ENCODE data around the gene RERE.

Gene RERE

GRCh38 chr1:8497210-8497819 is 320.1 kb downstream of the RERE start:
- DNase-seq: no peak

DNA sequence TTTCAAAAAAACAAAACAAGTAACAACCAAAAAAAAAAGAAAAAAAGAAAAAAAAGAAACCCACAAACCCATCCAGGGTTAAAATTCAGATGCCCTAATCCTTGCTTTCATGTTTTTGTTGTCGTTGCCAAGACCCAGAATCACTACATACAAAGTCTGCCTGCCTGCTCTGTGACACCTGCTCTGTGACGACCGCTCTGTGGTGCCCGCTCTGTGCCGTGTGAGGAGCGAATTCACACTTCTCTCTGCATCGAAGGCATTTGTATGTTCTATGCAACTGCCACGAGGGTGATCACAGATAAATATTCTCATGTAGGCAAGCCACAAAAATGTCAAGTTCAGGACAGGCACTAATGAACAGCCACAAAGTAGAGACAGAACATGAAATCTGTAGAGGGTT is 321.0 kb downstream of the RERE start:
- DNase-seq: no peak

- DNase-seq: no peak
Observed at GRCh38 chr1:8495928-8496401, 321.5 kb downstream of the RERE start.

DNA sequence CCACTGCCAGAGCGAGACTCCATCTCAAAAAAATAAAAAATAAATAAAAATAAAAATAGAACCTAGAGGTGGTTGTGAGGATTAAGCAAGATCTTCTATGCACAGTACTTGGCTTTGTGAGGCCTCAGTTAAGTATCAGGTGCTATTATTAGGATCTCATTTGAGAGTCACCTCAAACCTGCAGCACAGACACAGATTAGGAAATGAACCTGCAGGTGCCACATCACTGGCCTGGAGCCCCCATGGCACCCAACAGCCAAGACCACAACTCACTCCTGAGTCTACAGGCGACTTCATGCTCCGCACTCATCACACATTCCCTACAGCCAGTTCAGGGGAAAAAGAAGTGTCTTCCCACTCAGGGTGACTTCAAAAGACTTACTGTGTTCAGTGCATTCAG is 322.8 kb downstream of the RERE start:
- no peak for DNase-seq

GRCh38 chr1:8493916-8494540 is 323.4 kb downstream of the RERE start:
- no peak for DNase-seq

DNA sequence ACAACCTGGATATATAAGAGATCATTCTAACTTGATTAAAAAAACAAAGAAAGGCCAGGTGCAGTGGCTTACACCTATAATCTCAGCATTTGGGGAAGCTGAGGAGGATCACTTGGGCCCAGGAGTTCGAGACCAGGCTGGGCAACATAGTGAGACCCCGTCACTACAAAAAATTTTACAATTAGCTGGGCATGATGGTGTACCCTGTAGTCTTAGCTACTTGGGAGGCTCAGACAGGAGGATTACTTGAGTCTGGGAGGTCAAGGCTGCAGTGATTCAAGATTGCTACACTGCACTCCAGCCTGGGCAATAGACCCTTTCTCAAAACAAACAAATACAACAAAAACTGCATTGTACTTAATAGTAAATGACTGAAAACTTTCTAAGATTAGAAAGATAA is 330.2 kb downstream of the RERE start:
- DNase-seq: no peak

DNA sequence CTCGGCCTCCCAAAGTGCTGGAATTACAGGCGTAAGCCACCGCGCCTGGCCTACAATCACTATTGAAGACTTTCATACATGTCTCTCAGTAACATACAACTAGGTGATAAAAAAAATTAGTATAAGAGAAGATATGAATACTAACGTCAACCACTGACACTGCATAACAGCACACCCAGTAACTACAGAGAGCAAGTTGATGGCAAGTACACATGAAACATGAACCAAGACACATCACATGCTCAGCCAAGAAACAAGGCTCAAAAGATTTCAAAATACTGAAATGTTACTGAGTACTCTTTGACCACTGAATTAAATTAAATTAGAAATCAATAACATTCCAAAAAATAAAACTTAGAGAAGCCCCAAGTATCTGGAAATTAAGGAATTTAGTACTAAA is 331.4 kb downstream of the RERE start:
- DNase-seq: no peak

- DNase-seq: no peak
Observed at GRCh38 chr1:8483586-8483985, 333.9 kb downstream of the RERE start.

- DNase-seq: no peak
Observed at GRCh38 chr1:8482979-8483381, 334.5 kb downstream of the RERE start.

GRCh38 chr1:8481650-8482380 is 335.6 kb downstream of the RERE start:
- no peak for DNase-seq

DNA sequence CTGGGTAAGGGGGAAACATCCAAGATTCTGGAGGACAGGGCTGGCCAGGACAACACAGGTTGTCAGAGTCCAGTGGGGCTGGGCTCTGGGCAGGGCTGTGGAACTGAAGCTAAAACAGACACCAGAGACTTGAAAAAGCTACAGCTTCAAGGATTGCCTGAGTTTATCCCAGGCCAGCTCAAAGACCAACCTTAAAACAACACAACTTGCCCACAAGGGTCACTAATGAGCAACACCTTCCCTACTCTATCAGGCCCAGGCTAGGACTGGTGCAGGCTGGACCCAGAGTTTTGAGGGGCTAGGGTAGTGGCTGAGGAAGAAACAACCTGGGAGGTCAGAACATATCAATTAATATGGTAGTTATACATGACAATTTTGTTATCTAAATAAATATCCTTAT is 338.9 kb downstream of the RERE start:
- no peak for DNase-seq

DNA sequence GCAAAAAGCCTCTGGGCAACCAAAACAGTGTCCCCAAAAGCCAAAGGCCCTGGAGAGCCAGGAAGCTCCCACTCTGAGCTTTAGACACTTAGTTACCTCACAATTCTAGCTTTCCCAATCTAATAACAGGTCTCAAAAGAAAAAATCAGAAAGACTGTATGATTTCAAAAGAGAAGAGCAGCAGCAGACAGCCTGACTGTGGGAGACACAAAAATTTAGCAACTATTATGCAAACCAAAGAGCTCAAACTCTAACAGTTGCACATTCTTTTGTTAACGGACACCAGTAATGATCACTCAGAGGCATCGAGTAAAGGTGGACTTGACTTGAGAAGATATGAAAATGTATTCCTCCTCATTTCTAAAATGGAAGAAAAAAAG is 339.5 kb downstream of the RERE start:
- no peak for DNase-seq

DNA sequence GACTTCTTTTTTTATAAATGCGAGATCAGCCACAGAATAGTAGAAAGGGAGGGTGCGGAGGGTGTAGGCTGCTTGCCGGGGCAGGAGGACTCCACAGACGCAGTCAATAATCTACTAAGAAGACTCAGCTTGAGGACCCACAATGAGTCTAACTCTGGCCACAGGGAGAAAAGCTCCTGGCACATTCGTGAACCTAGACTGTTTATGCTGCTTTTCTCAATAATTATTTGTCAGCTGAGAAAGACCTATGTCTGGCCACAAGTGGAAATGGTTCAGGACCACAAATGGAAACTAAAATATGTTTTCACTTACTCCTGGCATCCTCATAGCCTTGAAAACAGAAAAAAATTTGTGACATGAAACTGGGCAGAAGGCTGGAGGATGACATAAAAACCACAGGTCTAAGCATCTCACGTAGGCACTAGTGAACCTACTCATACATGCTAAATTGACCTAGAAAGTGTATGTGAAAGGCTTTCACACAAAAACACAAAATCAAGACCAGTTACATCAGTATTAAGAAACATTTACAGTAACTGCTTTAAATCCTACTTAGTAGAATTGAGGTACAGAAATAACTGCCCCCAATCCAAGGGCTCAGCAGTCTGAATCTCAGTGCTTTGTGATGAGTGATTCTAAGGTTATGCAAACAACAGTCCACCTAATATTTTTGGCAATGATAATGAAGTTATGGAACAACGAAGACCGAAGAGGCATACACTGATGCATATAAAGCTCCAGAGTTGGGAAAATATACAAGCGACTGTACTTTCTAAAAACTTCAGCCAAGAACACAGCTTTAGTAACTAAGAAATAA is 340.1 kb downstream of the RERE start:
- no peak for DNase-seq

- no peak for DNase-seq
Observed at GRCh38 chr1:8476006-8476405, 341.4 kb downstream of the RERE start.

GRCh38 chr1:8474369-8474768 is 343.1 kb downstream of the RERE start:
- DNase-seq: no peak

DNA sequence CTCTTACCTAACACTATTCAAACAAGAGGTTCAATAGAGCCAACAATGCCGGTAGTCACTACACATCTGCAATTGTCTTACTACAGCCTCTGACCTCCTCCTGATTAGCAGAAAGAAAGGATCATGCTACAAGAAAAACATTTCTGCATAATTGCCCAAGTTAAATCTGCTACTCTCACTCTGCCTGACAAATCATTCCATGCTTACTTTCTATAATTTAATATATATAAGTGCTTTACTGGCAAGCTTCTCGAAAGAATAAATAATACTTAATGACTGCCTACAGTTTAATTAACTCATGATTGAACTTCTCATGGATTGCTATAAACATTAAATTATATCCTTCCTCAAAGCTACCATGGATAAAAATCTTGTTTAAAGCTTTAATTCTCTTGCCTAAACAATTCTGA is 343.5 kb downstream of the RERE start:
- no peak for DNase-seq

GRCh38 chr1:8473121-8473875 is 344.1 kb downstream of the RERE start:
- no peak for DNase-seq

- no peak for DNase-seq
Observed at GRCh38 chr1:8472668-8473067, 344.8 kb downstream of the RERE start.

DNA sequence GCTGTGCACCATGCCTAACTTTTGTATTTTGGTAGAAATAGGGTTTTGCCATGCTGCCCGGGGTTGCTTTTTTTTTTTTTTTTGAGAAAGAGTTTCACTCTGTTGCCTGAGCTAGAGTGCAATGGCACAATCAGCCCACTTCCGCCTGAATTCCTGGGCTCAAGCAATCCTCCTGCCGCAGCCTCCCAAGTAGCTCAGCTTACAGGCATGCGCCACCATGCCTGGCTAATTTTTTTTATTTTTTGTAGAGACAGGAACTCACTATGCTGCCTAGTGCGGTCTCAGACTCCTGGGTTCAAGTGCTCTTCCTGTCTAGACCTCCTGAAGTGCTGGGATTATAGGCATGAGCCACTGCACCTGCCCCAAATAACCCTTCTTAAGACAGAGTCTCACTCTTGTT is 346.0 kb downstream of the RERE start:
- no peak for DNase-seq

- DNase-seq: no peak
Observed at GRCh38 chr1:8468751-8469150, 348.7 kb downstream of the RERE start.

DNA sequence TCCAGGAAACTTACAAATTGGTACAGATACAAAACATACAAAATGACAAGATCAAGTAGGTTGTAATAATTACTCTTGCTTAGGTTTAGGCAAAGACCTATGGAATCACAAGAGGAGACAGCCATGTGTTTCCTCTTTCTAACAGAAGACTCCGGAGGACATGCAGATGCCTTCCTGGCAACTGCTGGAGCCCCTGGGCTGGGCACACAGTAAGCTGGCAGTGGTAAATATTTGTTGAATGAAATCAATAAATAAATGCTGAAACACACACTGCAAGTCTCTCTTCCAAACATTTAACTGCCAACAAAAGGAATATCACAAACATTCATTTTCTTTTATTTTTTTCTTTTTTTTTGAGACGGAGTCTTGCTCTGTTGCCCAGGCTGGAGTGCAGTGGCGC is 350.1 kb downstream of the RERE start:
- no peak for DNase-seq

DNA sequence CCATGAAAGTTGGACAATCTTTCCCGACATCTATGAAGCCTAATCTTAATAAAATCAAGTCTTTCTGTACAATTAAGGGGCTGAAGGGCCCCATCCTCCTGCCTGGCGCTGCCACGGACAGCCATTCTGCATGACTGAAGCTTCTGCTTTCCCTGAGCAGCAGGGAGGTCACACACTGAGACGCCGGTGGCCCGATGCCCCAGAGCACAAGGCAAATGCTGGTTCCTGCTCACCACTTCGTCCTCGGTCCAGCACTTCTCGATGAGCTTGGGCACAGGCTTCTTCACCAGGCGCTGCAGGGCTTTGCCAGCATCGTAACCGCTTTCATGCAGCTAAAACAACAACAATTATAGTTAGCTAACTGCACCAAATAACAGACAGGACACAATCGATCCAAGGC is 351.7 kb downstream of the RERE start:
- DNase-seq: no peak

- no peak for DNase-seq
Observed at GRCh38 chr1:8465013-8465412, 352.4 kb downstream of the RERE start.

Data from NCI-H1694 treated with DMSO at 0.1 percent for 48 hours (cell line).